Measurements from ENCODE around the gene SMURF1. TPM values are rescaled to one million over a fixed set of nuclear protein-coding genes. Genes with fewer than 3 reads are reported as not detected.

SMURF1 gene
- total and polyA plus RNA-seq, 2 of the 8 experiments (the other 6 are each of a cell fraction or from before 2014, with no cell fraction given), result 9.6 to 24.5 TPM

GRCh38 chr7:99129001-99129400 is 14.9 kb downstream of the SMURF1 start:
- Histone ChIP-seq H2AK5ac (ENCODE audit: low read depth, low read length) (no peak overlapping the region), H4K8ac (ENCODE audit: extremely low read depth, insufficient read depth, low read length) (no peak overlapping the region), H3K27me3 (replicated peaks in 1 of 4; ENCODE audit: control insufficient read depth in 3 of 4, extremely low read depth in 1 of 4, insufficient read depth in 3 of 4, low read length in 3 of 4) (no peaks in the 10 kb centered on the region), H2BK20ac (ENCODE audit: low read length) (no peak overlapping the region), H3K4me3 (ENCODE audit: extremely low read depth in 1 of 4, insufficient read depth in 2 of 4, low read depth in 3 of 4, low read length in 4 of 4) (no peak overlapping the region), H3K79me1 (ENCODE audit: low read depth, low read length) (peaks cover 14% of the 10 kb centered on the region), H3K9ac (replicated peaks in 1 of 4; ENCODE audit: extremely low read depth in 1 of 4, low read depth in 3 of 4, low read length in 3 of 4) (no peak overlapping the region), H3K4me1 (replicated peaks in 1 of 4; ENCODE audit: control insufficient read depth in 3 of 4, insufficient read depth in 4 of 4, low read length in 3 of 4) (peaks cover 0 to 9% (median 1%) of the 10 kb centered on the region in 4 experiments; a peak in 2 of 7 replicates), H3K14ac (ENCODE audit: insufficient read length) (no peak overlapping the region), H3K9me3 (ENCODE audit: insufficient read depth in 2 of 2, low read depth in 1 of 2, low read length in 1 of 2) (no peaks in the 10 kb centered on the region), H3K56ac (replicated peaks; ENCODE audit: insufficient read length, low read depth, low read length) (no peak overlapping the region), H3K79me2 (ENCODE audit: control insufficient read depth in 1 of 2, insufficient read depth in 2 of 2, low read length in 2 of 2) (peaks cover 13 to 98% of the 10 kb centered on the region in 2 experiments), H4K20me1 (replicated peaks in 1 of 2; ENCODE audit: control insufficient read depth in 1 of 2, insufficient read depth in 2 of 2, low read length in 2 of 2) (peaks cover 6 to 26% of the 10 kb centered on the region in 2 experiments), H2BK12ac (ENCODE audit: low read depth, low read length) (no peak overlapping the region), H3K36me3 (ENCODE audit: control insufficient read depth in 2 of 4, insufficient read depth in 4 of 4, low read length in 3 of 4) (peaks cover 0 to 2% (median 0%) of the 10 kb centered on the region in 4 experiments; a peak in 1 of 8 replicates), H3K23me2 (ENCODE audit: low read depth, low read length) (no peaks in the 10 kb centered on the region; the same call in 1 of the 2 replicates), H3K4me2 (ENCODE audit: insufficient read depth in 1 of 2, low read depth in 2 of 2, low read length in 2 of 2) (no peak overlapping the region), H2BK120ac (replicated peaks; ENCODE audit: low read depth, low read length) (no peak overlapping the region), H2BK5ac (ENCODE audit: low read depth, low read length) (no peak overlapping the region), H3K27ac (ENCODE audit: low read depth, low read length) (no peak overlapping the region), H2AFZ (ENCODE audit: low read length) (no peak overlapping the region), H3K4ac (replicated peaks; ENCODE audit: insufficient read length, low read depth, low read length) (no peak overlapping the region), H4K5ac (ENCODE audit: insufficient read length, low read depth, low read length) (no peak overlapping the region), H3K18ac (ENCODE audit: extremely low read depth, low read length) (no peak overlapping the region), H2BK15ac (ENCODE audit: low read length) (no peak overlapping the region), H4K91ac (replicated peaks; ENCODE audit: insufficient read length, low read length) (no peak overlapping the region), H3K23ac (ENCODE audit: insufficient read length) (no peak overlapping the region)
- FAIRE-seq (no peak), DNase-seq (ENCODE audit: low read depth in 1 of 2, low spot score in 2 of 2) (no peak)
- POLR2A ChIA-PET (ENCODE audit: partially characterized antibody), result interaction anchor here (1.4 kb wide), 1 partner anchor 9 kb away, joined by 5 read pairs; no protein-coding TSS in a partner anchor
- WGBS, 2 experiments (ENCODE audit: extremely low coverage in 1 of 2, insufficient coverage in 1 of 2, insufficient read length in 1 of 2, insufficient replicate concordance in 2 of 2, low coverage in 1 of 2, low lambda C conversion rate in 2 of 2, missing lambda C conversion rate in 1 of 2), result 96% methylated on average over 3 of the region's 3 CpGs; no CpG with 5 or more reads in 1 of the 2 experiments
- CTCF ChIA-PET (ENCODE audit: partially characterized antibody), result interaction anchor here (1.2 kb wide), 1 partner anchor 89 kb away, joined by 4 read pairs; no protein-coding TSS in a partner anchor
- TF ChIP-seq SIRT6 (IDR thresholded peaks at IDR 0.05; ENCODE audit: low read length) (no peak), E2F6 (IDR thresholded peaks at IDR 0.05) (no peak), NANOG (IDR thresholded peaks at IDR 0.05; ENCODE audit: insufficient read depth, low read depth, low read length, poor library complexity, severe bottlenecking) (no peak), SIX5 (IDR thresholded peaks at IDR 0.05; ENCODE audit: low read depth, low read length) (no peak), SRF (IDR thresholded peaks at IDR 0.05; ENCODE audit: low read depth, low read length) (no peak), TCF12 (IDR thresholded peaks at IDR 0.05; ENCODE audit: low read depth, low read length) (no peak), CHD1 (IDR thresholded peaks at IDR 0.05; ENCODE audit: low read depth, low read length) (no peak), CBX8 (IDR thresholded peaks at IDR 0.05; ENCODE audit: borderline replicate concordance, low read depth, low read length) (no peak), SP4 (IDR thresholded peaks at IDR 0.05; ENCODE audit: low read length) (no peak), TBP (IDR thresholded peaks at IDR 0.05; ENCODE audit: low read depth, low read length) (no peak), CEBPB (IDR thresholded peaks at IDR 0.05; ENCODE audit: low read depth, low read length) (no peak)

Data from H1 (cell line).